ENCODE data around the gene ASCC2.
A peak's percentile ranks its signal among the peaks of the same experiment; 100 is the strongest.
"Not testable (repeated sequence)": the region's sequence is repeated elsewhere in the genome, so short reads cannot be mapped to it uniquely, and the experiment has no call there.

Gene ASCC2

DNA sequence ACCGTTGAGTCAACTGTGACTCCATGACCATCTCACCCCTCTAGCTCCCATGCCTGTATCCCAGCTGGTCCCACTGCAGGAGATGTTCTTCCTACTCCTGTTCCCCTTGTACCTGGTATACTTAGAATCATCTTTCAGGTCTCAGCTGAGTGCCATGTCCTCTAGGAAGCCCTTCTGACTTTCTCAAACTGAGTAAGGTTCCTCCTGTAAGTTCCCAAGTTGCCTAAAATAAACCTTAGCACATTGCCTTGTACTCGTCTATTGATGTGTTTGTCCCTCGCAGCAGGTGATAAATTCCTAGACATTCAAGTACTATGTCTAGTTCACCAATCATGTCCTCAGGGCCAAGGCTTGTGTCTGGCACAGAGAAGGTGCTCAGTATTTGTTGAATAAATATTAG lies 18.4 kb upstream of the ASCC2 start:
- DNase-seq (ENCODE audit: low read depth in 2 of 3, low spot score in 2 of 3) = no peak

DNA sequence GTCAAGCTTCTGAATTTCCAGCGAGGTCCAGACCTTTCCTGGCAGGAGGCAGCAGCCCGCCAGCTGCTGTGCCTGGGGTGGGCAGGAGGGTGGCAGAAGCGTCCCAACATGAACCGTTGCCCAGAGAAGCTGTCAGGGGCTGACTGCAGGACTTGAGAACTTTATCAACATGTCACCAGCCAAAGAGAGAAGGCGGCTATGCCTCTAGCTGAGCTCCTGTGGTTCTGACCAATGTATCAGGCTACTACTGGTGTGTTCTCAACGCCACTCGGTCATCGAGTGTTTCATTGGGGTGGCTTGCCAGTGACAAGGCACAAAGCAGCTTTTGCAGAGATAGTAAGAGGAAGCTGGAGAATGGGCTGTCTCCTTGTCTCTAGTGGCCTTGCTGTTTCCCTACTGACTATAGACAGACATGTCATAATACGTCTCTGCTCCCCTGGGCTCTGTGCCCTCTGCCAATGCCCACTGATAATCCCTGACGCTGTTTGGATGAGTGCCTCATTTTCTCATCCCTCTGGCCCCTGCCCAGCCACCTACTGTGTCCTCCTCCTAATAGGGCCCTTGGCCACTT lies 17.6 kb upstream of the ASCC2 start:
- no peak for DNase-seq (ENCODE audit: low read depth in 2 of 3, low spot score in 2 of 3)

DNA sequence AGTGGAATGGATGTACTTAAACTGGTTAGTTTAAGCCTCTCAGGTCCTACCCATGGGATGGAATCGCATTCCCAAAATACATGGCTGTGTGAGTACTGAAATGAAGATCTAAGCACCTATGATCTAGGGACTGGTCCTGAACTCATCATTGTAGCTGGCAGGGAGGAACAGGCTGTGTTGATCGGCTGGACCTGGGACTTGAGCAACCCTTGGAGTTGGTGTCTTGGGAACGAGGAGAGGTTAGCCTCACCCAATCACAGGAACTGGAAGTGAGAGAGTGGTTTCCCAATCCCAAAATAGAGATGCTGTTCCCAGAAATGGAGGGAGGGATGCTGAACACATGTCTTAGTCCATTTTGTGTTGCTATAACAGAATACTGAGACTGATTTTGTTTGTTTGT lies 16.4 kb upstream of the ASCC2 start:
- no peak for DNase-seq (ENCODE audit: low read depth in 2 of 3, low spot score in 2 of 3)

DNA sequence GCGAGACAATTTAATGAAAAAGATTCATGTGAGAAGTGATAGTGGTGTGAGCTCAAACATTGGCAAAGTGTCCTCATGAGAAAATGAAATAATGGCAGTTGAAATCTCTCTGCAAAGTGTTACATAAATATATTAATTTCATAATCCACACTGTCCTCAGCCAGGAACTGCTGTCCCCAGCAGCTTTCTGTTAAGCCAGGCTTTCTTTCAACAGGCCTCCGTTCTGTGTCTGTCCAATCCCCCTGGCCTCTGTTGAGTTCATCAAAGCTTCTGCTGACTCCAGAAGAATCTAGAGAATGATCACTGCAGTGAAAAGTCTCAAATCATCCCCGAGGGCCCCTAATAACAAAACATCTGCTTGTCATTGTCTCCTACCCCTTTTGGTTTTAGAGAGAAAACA lies 10.0 kb upstream of the ASCC2 start:
- DNase-seq (ENCODE audit: low read depth in 2 of 3, low spot score in 2 of 3) = no peak

DNA sequence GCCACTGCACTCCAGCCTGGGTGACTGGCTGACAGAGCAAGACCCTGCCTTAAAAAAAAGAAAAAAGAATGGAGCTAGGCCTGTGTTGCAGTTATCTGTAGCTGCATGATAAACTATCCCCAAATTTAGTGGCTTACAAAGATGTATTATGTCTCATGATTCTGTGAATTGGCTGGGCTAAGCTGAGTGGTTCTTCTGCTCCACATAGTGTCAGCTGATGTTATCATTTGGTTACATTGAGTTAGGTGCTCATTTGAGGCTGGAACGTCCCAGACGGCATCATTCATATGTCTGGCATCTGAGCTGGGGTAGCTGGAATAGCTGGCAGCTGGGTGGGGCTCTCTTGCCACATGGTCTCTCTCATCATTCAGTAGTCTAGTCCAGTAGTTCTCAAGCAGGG lies 8.2 kb upstream of the ASCC2 start:
- DNase-seq (ENCODE audit: low read depth in 2 of 3, low spot score in 2 of 3) = no peak

DNA sequence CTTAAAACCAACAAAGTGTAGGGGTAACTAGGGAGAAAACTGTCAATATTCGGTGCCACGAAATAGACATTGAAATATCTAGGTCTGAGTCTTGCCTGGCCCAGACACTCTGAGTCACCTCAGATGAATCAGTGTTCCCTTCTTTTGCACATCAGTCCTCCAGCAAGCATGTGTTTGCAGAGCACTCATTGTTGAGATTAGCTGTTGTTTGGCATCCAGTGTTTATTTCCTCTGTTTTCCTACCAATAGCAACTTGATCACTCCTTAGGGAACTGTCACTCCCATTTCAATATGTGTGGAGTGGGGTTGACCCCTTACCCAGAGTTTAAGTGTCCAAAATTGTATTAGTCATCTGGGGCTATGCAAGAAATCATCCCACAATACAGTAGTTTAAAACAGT lies 4.7 kb upstream of the ASCC2 start:
- no peak for DNase-seq (ENCODE audit: low read depth in 2 of 3, low spot score in 2 of 3)

DNA sequence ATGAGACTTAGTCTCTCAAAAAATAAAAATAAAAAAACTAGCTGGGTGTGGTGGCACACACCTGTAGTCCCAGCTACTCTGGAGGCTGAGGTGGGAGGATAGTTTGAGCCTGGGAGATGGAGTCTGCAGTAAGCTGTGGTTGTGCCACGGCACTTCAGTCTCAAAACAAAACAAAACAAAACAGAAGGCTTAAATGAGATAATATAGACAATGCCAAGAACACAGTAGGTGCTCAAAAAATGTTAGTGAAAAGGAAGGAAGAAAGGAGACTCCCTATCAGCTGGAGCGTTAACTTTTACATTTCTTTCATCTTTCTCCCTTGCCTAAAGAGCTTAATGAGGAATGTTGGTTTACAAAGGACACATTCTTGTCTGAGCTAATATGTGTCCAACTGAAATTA lies 4.1 kb upstream of the ASCC2 start:
- no peak for DNase-seq (ENCODE audit: low read depth in 2 of 3, low spot score in 2 of 3)

DNA sequence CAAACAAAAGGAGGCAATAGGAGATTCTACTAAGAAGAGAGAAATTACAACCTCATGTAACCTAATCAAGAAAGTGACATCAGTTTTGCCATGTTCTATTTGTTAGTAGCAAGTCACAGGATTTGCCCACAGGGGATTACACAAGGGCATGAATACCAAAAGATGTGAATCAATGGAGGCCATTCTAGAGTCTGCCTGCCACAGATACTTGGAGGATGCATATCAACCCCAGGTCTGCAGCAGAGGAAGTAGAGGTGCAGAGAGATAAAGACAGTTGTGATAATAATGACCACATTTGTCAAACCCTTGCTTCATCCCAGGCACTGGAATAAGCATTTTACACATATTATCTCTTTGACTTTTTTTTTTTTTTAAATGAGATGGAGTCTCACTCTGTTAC lies 2.4 kb upstream of the ASCC2 start:
- no peak for DNase-seq (ENCODE audit: low read depth in 2 of 3, low spot score in 2 of 3)

DNA sequence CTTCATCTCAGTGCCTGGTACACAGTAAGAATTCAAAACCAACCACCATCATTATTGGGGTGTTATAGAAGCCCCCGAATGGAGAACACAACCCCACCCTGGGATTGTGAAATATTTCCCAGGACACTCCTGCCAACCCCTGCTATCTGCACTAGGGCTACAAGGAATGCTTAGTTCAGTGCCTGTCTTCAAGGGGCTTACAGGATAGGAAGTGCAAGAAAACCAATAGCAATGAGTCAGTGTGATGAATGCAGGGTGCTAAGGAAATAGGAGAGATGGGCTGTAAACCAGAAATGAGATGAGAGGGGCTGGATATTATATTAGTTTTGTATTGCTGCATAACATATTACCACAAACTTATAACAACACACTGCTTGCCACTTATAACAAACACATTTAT lies 965 bp upstream of the ASCC2 start:
- no peak for DNase-seq (ENCODE audit: low read depth in 2 of 3, low spot score in 2 of 3)

DNA sequence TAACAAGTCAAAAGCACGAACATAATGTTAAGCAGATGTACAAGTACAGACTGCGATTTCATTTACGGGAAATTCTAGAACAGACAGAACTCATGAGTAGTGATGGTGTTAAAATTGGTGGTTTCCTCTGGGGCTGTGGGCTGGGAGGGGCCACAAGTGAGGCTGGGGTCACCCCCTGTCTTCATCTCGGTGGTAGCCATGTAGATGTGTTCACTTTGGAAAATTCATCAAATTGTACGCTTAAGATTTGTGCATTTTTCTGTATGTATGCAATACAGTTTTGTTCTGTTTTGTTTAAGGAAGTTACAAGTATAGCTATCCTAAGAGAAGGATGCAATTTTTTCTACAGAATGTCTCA lies 504 bp upstream of the ASCC2 start:
- no peak for DNase-seq (ENCODE audit: low read depth in 2 of 3, low spot score in 2 of 3)

DNA sequence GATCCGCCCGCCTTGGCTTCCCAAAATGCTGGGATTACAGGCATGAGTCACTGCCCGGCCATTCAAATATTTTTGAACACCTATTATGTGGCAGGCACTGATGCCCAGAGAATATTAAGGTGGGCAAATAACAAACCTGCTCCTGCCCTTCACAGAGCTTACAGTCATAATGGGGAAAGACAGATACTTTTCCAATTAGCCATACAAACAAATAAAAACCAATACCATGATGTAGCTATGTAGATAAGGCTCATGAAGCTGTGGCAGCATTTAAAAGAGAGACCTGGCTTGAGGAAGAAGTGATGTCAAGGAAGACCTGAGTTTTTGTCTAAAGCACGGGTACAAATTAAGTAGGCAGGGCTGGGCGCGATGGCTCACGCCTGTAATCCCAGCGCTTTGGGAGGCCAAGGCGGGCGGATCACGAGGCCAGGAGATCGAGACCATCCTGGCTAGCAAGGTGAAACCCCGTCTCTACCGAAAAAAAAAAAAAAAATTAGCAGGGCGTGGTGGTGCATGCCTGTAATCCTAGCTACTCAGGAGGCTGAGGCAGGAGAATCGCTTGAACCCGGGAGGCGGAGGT lies 1.2 kb downstream of the ASCC2 start:
- DNase-seq (ENCODE audit: low read depth in 2 of 3, low spot score in 2 of 3) = not testable (repeated sequence)

DNA sequence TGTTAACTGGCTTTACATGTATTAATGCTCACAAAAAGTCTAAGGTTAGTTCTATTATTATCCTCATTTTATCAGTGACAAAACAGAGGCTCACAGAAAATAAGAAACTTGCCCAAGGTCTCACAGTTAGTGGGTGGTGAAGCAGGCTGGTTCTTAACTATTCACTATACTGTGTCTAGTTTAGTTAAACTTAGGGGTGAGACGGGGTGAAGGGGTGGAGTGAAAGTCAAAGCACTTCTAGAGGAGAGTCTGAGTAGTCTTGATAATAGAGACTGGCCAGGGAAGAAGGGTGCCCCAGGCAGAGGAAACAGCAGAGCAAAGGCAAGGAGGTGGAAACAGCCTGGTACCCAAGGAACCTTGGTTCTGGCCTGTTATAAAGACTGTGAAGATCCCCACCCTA lies 4.0 kb downstream of the ASCC2 start:
- no peak for DNase-seq (ENCODE audit: low read depth in 2 of 3, low spot score in 2 of 3)

DNA sequence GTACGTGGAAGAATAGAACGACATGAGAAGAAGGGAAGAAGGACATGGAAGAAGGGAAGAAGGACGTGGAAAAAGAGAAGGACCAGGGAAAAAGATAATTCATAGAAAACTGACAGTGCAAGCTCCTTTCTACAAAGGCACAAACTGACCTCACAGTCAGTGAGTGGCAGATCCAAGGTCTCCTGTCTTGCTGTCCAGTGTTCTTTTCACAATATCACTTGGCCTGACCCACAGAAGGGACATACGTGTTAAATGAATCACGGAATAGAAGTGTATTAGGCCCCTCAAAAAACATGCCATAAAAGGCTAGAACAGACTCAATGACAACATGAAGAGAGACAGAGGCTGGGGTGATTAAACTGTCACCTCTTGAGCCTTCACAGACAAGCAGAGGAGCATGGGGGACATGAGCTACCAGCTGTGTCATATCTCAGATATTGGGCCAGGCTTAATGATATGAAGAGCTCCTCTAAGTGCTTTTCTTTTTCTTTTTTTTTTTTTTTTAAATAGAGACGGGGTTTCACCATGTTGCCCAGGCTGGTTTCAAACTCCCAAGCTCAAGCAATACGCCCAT lies 4.6 kb downstream of the ASCC2 start:
- no peak for DNase-seq (ENCODE audit: low read depth in 2 of 3, low spot score in 2 of 3)

DNA sequence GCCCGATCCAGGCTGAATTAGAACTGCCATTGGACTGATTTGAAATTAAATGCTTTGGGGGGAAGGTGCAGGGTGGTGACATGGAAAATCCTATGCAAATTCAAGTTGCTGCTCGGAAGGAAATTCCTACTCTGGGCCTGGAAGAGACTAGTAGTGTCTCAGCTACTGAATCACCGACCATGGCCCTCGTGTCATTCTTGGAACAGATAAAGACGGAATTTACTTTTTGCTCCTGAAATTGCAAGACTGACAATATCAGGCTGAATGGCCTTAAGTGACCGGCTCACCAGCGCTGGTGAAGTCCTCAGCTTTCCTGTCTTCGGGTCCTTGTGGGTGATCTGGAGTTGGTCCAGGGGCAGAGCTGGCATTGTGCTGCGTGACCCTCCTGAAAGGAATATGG lies 6.1 kb downstream of the ASCC2 start:
- no peak for DNase-seq (ENCODE audit: low read depth in 2 of 3, low spot score in 2 of 3)

DNA sequence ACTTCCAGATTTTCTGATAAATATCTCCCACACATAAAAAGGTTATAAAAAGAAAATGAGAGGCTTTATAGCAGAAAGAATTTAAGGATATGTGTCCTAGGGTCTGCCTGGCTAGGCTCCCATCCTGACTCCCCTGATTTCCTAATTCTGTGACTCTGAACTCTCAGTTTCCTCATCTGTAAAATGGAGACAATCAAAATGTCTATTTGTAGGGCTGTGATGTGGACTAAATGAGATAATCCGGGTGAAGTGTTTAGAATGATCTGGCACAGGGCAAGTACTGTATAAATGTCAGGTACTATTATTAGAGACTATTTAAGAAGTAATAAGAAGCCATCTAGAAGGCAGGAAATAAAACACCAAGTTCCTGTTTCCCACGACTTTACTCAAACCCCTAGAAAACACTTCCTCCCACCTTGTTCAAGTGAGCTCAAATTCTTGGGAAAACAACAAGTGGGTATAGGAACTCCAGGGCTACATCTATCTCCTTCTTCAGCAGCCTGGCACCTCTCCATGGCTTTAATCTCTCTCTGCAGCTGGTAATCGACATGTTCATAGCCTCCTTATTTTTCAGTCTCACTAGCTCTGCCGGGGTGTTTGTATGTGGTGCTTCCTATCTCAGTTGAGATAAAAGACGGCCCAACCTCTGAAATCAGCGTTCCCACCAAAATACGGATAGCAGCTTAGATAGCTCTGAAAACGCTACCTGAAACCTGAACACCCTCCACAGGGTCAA lies 6.7 kb downstream of the ASCC2 start:
- no peak for DNase-seq (ENCODE audit: low read depth in 2 of 3, low spot score in 2 of 3)

DNA sequence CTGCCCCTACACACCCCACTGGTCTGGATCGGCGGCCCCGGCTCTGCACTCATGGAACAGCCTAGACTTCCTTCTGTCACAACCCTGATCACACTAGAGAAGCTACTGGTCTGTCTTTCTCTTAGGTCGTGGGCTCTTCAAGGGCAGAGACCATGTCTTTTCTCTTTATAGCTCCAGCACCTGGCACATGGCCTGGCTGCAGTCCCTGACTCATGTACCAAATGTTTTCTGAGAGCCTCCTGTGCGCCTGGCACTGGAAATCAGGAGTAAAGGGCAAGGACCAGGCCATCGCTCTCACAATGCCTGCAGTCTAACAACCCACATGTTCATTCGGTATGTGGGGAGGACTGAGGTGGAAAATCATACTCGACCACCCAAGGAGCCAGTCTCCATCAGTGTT lies 7.5 kb downstream of the ASCC2 start:
- no peak for DNase-seq (ENCODE audit: low read depth in 2 of 3, low spot score in 2 of 3)

DNA sequence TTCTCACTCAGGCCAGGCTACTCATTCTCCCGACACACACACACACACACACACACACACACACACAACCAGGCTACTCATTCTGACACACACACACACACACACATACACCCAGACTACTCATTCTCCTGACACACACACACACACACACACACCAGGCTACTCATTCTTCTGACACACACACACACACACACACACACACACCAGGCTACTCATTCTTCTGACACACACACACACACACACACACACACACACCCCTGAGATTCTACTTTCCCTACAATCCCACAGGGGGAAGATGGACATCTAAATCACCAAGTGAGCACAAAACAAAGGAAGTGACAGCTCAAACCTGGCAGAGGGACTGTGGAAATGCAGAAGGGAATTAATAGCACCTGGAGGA lies 10.3 kb downstream of the ASCC2 start:
- DNase-seq (ENCODE audit: low read depth in 2 of 3, low spot score in 2 of 3) = not testable (repeated sequence)

DNA sequence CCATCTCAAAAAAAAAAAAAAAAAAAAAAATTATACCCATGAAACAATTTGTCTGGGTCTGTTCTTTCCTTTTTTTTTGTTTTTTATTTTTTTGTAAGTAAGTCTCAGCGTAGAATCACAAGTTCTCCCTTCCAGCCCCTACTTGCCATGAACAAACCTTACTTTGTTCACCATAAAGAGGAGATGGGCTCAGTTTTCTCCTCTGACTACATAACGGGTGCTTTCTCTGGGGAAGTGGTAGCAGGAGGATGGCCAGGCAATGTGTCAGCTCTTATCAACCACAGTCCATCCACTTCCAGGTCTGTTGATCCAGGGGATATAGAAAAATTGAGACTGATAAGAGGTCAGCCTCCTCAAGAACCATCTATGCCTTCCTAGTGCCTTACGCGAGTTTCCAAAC lies 11.0 kb downstream of the ASCC2 start:
- DNase-seq (ENCODE audit: low read depth in 2 of 3, low spot score in 2 of 3) = no peak

DNA sequence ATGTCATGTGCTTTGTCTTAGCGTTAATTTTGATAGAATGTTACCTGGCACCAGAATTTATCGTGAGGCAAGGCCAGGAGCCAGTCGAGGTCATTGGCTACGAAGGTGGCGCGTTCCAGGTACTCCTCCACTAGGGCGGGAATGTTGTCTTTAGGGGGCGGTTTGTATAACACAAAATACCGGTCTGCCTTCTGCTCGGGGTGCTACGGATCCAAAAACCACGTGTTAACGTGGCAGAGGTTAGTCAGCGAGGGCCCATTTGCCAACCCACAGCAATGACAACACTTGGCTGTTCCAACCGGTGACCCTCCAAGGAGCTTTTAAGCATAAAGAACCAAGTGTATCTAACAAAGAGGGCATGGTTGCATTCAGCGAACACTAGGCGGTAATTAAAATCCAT lies 12.5 kb downstream of the ASCC2 start:
- no peak for DNase-seq (ENCODE audit: low read depth in 2 of 3, low spot score in 2 of 3)

DNA sequence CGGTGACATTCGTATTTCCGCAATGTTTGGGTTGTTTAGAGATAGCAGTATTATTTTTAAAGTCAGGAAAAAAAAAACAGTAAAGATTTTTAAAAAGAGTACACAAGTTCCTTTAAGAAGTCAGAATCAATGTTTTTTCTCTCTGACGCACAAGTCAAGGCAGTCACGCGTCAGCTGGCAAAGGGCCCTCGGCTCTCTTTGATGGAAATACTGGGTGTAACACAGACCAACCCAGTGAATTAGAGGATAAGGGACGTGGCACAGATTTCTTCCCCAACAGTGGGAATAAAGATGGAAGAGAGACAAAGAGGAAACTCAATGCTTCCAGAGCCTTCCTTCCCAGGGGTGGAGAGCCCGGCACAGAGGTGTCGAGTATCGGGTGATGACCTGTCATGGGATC lies 13.4 kb downstream of the ASCC2 start:
- DNase-seq (ENCODE audit: low read depth in 2 of 3, low spot score in 2 of 3) = no peak

DNA sequence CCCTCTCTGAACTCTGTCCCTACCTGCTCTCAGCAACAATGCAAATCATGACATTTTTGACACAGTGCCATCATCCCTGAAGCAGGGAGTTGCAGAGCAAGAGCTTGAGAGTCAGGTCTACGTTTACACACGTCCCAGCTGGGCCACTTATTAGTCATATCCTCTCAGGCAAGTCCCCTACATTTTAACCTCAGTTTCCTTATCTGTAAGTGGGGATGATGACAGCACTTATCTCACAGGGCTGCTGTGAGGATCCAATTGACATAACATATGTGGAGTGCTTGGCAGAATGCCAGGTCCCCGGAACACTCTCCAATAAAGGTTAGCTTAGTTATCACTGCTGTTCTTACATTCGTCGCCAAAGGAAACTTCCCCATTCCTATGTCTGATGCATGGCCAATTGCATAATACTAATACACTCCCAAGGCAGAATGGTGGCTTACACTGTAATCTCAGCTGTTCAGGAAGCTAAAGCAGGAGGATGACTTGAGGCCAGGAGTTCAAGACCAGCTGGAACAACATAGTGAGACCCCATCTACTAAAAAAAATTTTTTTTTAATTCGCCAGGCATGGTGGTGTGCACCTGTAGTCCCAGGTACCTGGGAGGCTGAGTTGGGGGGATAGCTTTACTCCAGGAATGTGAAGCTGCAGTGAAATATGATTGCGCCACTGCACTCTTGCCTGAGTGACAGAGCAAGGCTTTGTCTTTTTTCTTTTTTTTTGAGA lies 16.6 kb downstream of the ASCC2 start:
- peak in 1 of 3 experiments; percentile 4 for DNase-seq (ENCODE audit: low read depth in 2 of 3, low spot score in 2 of 3)

DNA sequence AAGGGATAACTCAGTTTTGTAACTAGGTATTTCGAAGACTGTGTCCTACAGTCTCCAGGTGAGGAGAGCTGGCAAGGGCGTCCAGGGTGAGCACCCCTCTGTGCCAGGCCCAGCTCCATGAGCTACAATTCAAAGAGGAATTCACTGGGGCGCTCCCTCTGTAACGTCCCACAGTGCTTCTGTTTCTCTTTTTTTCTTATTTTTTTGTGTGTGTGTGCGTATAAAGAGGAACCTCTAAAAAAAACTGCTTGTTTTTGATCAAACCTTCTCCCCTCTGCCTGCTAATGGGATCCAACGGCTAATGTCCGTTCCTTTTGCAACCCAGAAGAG lies 17.1 kb downstream of the ASCC2 start:
- no peak for DNase-seq (ENCODE audit: low read depth in 2 of 3, low spot score in 2 of 3)
